ENCODE data around the gene NRXN2. TPM values are rescaled to one million over a fixed set of nuclear protein-coding genes. Genes with fewer than 3 reads are reported as not detected.
A peak's percentile ranks its signal among the peaks of the same experiment; 100 is the strongest.

Gene NRXN2
- polyA plus RNA-seq, 4 donors = 0.45 to 8.9 (median 2.7) TPM

DNA sequence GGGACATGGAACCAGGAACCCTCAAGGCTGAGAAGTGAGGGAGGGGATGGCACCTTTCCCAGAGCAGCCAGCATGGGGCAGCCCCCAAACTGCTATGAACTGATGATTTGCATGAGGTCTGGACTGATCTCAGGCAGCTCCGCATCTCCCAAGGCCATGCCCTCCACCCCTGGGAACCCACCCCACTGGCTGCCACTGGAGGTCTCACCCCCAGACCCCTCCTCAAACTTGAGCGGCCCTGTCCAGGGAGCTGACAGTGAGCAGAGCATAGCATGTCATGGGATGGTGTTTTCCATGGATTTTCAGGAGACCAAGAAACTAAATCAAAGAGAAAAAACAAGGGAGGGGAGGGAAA lies 46.8 kb downstream of the NRXN2 start:
- Histone ChIP-seq H3K4me1 (ENCODE audit: control insufficient read depth in 3 of 3, insufficient read depth in 2 of 3, low read depth in 1 of 3, low read length in 2 of 3) (peaks cover 0 to 16% (median 0%) of the 10 kb centered on the region in 3 donors), H3K36me3 (ENCODE audit: control insufficient read depth in 3 of 3, insufficient read depth in 2 of 3, low read depth in 1 of 3, low read length in 3 of 3) (no peaks in the 10 kb centered on the region), H3K9me3 (ENCODE audit: control insufficient read depth in 2 of 2, insufficient read depth in 1 of 2, low read depth in 1 of 2, low read length in 1 of 2) (no peaks in the 10 kb centered on the region), H3K27me3 (ENCODE audit: control insufficient read depth in 3 of 3, insufficient read depth in 3 of 3, low read length in 3 of 3) (peaks cover 0 to 60% (median 11%) of the 10 kb centered on the region in 3 donors), H3K27ac (ENCODE audit: low read depth in 1 of 3, low read length in 2 of 3) (no peak overlapping the region), H3K4me3 (ENCODE audit: low read depth in 1 of 3, low read length in 3 of 3) (no peak overlapping the region)
- FAIRE-seq (no peak), DNase-seq (no peak)
- WGBS, 3 donors = 61 to 68% (median 63%) methylated on average over 2 of the region's 2 CpGs

DNA sequence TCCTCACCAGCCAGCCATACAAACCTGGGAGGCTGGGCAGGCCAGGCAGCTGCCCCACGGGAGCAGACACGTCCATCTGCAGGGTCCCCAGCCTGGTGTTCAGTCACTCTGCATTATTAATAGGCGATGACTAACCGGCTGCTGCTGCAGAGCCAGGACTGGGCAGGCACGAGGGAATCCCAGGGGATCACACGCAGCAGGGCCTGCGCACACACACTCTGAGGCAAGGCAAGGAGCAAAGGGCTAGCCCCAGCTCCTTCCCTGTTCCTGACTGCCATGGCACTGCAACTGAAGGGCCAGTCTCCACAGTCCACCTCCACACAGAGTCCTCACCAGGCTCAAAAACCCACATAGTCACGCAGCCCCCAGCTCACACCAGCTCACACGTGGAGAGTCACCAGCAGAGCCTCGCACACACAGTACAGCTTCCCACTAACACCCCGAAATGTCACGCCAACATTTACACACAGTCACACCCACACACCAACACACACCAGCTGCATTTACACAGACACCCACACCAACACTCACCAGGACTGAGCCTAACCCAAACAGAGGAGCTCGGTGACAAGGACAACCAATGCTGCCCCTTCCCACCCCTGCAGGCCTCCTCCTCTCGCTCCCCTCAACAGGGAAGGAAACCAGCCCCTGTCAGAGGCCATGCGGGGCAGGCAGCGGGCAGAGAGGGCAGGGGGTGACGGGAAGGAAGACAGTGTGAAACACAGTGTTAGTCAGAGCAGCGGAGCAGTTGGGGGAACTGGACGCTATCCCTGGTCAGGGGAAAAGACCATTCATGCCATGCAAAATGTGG lies 47.3 kb downstream of the NRXN2 start:
- FAIRE-seq (no peak), DNase-seq (peak in 1 of 2 donors; percentile 41)
- WGBS, 3 donors = 53 to 61% (median 58%) methylated on average over 18 to 19 of the region's 19 CpGs
- H3K36me3 ChIP-seq (ENCODE audit: control insufficient read depth in 3 of 3, insufficient read depth in 2 of 3, low read depth in 1 of 3, low read length in 3 of 3) = no peaks in the 10 kb centered on the region
- peaks cover 0 to 59% (median 11%) of the 10 kb centered on the region in 3 donors for H3K27me3 ChIP-seq (ENCODE audit: control insufficient read depth in 3 of 3, insufficient read depth in 3 of 3, low read length in 3 of 3)
- no peaks in the 10 kb centered on the region for H3K9me3 ChIP-seq (ENCODE audit: control insufficient read depth in 2 of 2, insufficient read depth in 1 of 2, low read depth in 1 of 2, low read length in 1 of 2)
- peaks cover 0 to 20% (median 0%) of the 10 kb centered on the region in 3 donors for H3K4me1 ChIP-seq (ENCODE audit: control insufficient read depth in 3 of 3, insufficient read depth in 2 of 3, low read depth in 1 of 3, low read length in 2 of 3)
- no peak overlapping the region for H3K4me3 ChIP-seq (ENCODE audit: low read depth in 1 of 3, low read length in 3 of 3)
- no peak overlapping the region for H3K27ac ChIP-seq (ENCODE audit: low read depth in 1 of 3, low read length in 2 of 3)

DNA sequence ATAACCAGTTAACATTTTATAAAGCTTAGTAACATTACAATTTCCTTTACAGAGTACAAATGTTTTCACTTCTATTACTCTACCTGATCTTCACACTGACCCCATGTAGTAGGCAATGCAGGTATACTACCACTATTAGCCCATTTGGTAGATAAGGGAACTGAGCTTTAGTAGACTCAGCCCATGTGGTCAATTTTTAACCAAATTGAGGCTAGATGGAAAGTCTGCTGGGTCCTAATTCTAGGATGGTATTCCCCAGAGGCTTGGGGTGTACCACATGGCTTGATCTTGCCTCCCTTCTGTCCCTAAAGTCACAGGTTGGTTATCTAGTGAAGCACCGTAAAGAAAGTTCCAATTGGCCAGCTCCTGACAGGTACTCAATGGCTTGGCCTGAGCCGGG lies 48.2 kb downstream of the NRXN2 start:
- H3K36me3 ChIP-seq (ENCODE audit: control insufficient read depth in 3 of 3, insufficient read depth in 2 of 3, low read depth in 1 of 3, low read length in 3 of 3) = no peaks in the 10 kb centered on the region
- 55 to 81% (median 68%) methylated on average over 2 of the region's 2 CpGs for WGBS, 3 donors
- FAIRE-seq (no peak), DNase-seq (peak in 1 of 2 donors; percentile 9)
- peaks cover 0 to 26% (median 2%) of the 10 kb centered on the region in 3 donors for H3K4me1 ChIP-seq (ENCODE audit: control insufficient read depth in 3 of 3, insufficient read depth in 2 of 3, low read depth in 1 of 3, low read length in 2 of 3)
- no peak overlapping the region for H3K27ac ChIP-seq (ENCODE audit: low read depth in 1 of 3, low read length in 2 of 3)
- no peaks in the 10 kb centered on the region for H3K9me3 ChIP-seq (ENCODE audit: control insufficient read depth in 2 of 2, insufficient read depth in 1 of 2, low read depth in 1 of 2, low read length in 1 of 2)
- no peak overlapping the region for H3K4me3 ChIP-seq (ENCODE audit: low read depth in 1 of 3, low read length in 3 of 3)
- peaks cover 0 to 54% (median 11%) of the 10 kb centered on the region in 3 donors for H3K27me3 ChIP-seq (ENCODE audit: control insufficient read depth in 3 of 3, insufficient read depth in 3 of 3, low read length in 3 of 3)

DNA sequence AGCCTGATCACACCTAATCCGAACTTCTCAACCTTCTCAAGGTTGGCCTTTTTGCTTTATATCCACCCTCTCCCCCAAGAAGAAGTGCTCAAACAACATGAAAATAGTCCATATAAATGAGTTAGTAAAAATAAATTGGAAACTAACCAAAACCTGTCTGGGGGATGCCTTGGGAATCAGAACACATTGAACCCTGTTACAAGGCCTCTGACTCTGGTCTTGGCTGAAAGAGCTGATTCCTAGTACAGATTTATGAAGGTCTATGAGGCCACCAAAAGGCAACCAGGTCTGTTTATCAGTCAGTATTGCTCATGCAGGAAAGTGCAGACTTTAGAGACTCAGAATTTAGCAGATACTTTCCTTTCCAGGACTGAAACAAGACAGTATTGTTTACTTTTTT lies 49.7 kb downstream of the NRXN2 start:
- no peak for FAIRE-seq
- WGBS, 3 donors = 65 to 88% (median 82%) methylated on average over 1 of the region's 1 CpG
- no peak for DNase-seq
- Histone ChIP-seq H3K9me3 (ENCODE audit: control insufficient read depth in 2 of 2, insufficient read depth in 1 of 2, low read depth in 1 of 2, low read length in 1 of 2) (no peaks in the 10 kb centered on the region), H3K4me1 (ENCODE audit: control insufficient read depth in 3 of 3, insufficient read depth in 2 of 3, low read depth in 1 of 3, low read length in 2 of 3) (peaks cover 0 to 26% (median 2%) of the 10 kb centered on the region in 3 donors), H3K4me3 (ENCODE audit: low read depth in 1 of 3, low read length in 3 of 3) (no peak overlapping the region), H3K27me3 (ENCODE audit: control insufficient read depth in 3 of 3, insufficient read depth in 3 of 3, low read length in 3 of 3) (peaks cover 0 to 43% (median 11%) of the 10 kb centered on the region in 3 donors), H3K27ac (ENCODE audit: low read depth in 1 of 3, low read length in 2 of 3) (no peak overlapping the region), H3K36me3 (ENCODE audit: control insufficient read depth in 3 of 3, insufficient read depth in 2 of 3, low read depth in 1 of 3, low read length in 3 of 3) (no peaks in the 10 kb centered on the region)

DNA sequence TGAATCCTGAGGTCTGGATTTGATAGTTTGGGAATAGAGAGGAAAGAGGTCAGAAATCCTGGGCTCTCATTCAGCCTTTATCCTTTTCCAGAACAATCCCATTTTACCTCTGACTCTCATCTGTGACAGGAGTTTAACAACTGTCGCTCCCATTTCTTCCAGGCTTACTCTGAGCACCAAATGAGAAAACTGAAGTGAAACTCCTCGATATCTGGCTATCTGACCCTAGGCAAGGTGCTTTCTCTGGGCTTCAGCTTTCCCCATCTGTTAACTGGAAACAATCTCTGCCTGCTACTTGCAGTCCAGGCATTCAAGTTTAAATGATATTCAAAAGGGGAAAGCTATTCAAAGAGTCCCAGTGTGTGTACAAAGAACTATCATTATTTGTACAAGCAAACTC lies 50.1 kb downstream of the NRXN2 start:
- Histone ChIP-seq H3K36me3 (ENCODE audit: control insufficient read depth in 3 of 3, insufficient read depth in 2 of 3, low read depth in 1 of 3, low read length in 3 of 3) (no peaks in the 10 kb centered on the region), H3K27ac (ENCODE audit: low read depth in 1 of 3, low read length in 2 of 3) (no peak overlapping the region), H3K27me3 (ENCODE audit: control insufficient read depth in 3 of 3, insufficient read depth in 3 of 3, low read length in 3 of 3) (peaks cover 0 to 39% (median 11%) of the 10 kb centered on the region in 3 donors), H3K9me3 (ENCODE audit: control insufficient read depth in 2 of 2, insufficient read depth in 1 of 2, low read depth in 1 of 2, low read length in 1 of 2) (no peaks in the 10 kb centered on the region), H3K4me3 (ENCODE audit: low read depth in 1 of 3, low read length in 3 of 3) (no peak overlapping the region), H3K4me1 (ENCODE audit: control insufficient read depth in 3 of 3, insufficient read depth in 2 of 3, low read depth in 1 of 3, low read length in 2 of 3) (peaks cover 0 to 26% (median 2%) of the 10 kb centered on the region in 3 donors)
- FAIRE-seq (no peak), DNase-seq (no peak)
- 70 to 80% (median 78%) methylated on average over 2 of the region's 2 CpGs for WGBS, 3 donors

DNA sequence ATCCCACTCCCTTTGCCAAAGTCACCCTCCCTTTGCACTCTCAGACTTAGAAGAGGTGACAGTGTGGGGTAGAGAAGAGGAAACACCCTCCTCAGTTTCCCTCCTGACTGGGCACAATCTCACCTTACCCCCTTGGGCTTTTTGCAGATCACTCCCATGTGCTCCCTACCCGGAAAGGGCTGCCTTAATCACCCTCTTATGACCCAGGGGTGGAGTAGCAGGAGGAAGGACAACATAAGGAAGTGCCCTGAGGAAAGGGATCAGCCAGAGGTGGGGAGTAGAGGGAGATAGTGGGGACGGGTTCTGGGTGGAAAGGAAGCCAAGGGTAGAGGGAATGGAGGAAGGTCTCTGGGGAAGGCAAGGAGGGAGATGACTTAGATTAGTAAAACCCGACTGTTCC lies 52.0 kb downstream of the NRXN2 start:
- H3K27me3 ChIP-seq (ENCODE audit: control insufficient read depth in 3 of 3, insufficient read depth in 3 of 3, low read length in 3 of 3) = peaks cover 0 to 20% (median 8%) of the 10 kb centered on the region in 3 donors
- H3K9me3 ChIP-seq (ENCODE audit: control insufficient read depth in 2 of 2, insufficient read depth in 1 of 2, low read depth in 1 of 2, low read length in 1 of 2) = no peaks in the 10 kb centered on the region
- peaks cover 0 to 25% (median 2%) of the 10 kb centered on the region in 3 donors for H3K4me1 ChIP-seq (ENCODE audit: control insufficient read depth in 3 of 3, insufficient read depth in 2 of 3, low read depth in 1 of 3, low read length in 2 of 3)
- peak; percentile 36 to 54 for DNase-seq
- WGBS, 3 donors = 12 to 37% (median 24%) methylated on average over 3 of the region's 3 CpGs
- no peak overlapping the region for H3K4me3 ChIP-seq (ENCODE audit: low read depth in 1 of 3, low read length in 3 of 3)
- FAIRE-seq = no peak
- no peaks in the 10 kb centered on the region for H3K36me3 ChIP-seq (ENCODE audit: control insufficient read depth in 3 of 3, insufficient read depth in 2 of 3, low read depth in 1 of 3, low read length in 3 of 3)
- H3K27ac ChIP-seq (ENCODE audit: low read depth in 1 of 3, low read length in 2 of 3) = no peak overlapping the region

DNA sequence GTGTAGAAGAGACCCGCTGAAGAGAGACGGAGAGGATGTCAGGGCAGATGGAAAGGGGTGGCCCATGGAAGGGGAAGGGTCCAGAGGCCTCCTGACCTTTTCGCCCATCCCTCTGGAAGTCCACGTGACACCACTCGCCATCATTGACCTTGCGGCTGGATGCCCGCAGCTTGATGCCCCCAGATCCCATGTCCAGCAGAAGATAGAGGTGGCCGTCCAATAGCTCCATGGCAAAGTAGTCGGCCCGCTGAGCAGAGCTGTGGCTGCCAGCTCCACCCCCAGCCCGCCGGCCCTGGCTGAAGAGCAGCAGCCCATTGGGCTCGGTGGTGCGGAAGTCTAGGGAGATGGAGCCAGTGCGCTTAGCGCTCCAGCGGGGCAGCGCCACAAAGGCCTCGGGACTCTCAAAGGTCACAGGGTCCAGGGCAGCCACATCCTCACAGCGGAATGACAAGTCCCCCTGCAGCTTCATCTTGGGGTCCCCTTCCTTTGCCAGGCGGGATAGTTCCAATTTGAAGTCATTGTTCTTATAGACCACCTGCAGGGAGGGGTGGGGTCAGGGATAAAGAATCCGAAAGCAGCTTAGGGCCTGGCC lies 55.7 kb downstream of the NRXN2 start:
- 90 to 92% (median 91%) methylated on average over 21 to 22 of the region's 22 CpGs for WGBS, 3 donors
- Histone ChIP-seq H3K36me3 (ENCODE audit: control insufficient read depth in 3 of 3, insufficient read depth in 2 of 3, low read depth in 1 of 3, low read length in 3 of 3) (no peaks in the 10 kb centered on the region), H3K27ac (ENCODE audit: low read depth in 1 of 3, low read length in 2 of 3) (no peak overlapping the region), H3K9me3 (ENCODE audit: control insufficient read depth in 2 of 2, insufficient read depth in 1 of 2, low read depth in 1 of 2, low read length in 1 of 2) (no peaks in the 10 kb centered on the region), H3K4me3 (ENCODE audit: low read depth in 1 of 3, low read length in 3 of 3) (no peak overlapping the region), H3K4me1 (ENCODE audit: control insufficient read depth in 3 of 3, insufficient read depth in 2 of 3, low read depth in 1 of 3, low read length in 2 of 3) (peaks cover 0 to 9% (median 2%) of the 10 kb centered on the region in 3 donors), H3K27me3 (ENCODE audit: control insufficient read depth in 3 of 3, insufficient read depth in 3 of 3, low read length in 3 of 3) (peaks cover 0 to 7% (median 0%) of the 10 kb centered on the region in 3 donors)
- FAIRE-seq = no peak
- no peak for DNase-seq

DNA sequence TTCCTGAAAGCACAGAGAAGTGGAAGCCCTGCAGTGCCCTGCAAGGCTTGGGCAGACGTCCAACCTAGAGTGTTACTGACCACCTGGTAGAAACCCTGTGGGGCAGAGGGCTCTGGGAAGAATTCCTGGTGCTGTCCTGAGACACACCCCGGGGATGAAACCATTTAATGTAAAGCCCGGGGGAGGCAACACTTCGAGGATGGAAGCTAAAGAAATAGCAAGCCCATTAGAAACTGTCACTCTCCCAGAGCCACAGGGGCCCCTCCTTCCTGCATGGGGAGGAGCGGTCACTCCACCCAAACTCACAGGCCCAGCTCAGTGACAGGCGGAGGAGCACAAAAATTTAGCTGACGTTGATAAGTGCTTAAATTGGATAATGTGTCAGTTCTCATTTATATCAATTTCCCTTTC lies 57.6 kb downstream of the NRXN2 start:
- Histone ChIP-seq H3K36me3 (ENCODE audit: control insufficient read depth in 3 of 3, insufficient read depth in 2 of 3, low read depth in 1 of 3, low read length in 3 of 3) (no peaks in the 10 kb centered on the region), H3K4me3 (ENCODE audit: low read depth in 1 of 3, low read length in 3 of 3) (no peak overlapping the region), H3K27me3 (ENCODE audit: control insufficient read depth in 3 of 3, insufficient read depth in 3 of 3, low read length in 3 of 3) (peaks cover 0 to 2% (median 0%) of the 10 kb centered on the region in 3 donors), H3K27ac (ENCODE audit: low read depth in 1 of 3, low read length in 2 of 3) (no peak overlapping the region), H3K9me3 (ENCODE audit: control insufficient read depth in 2 of 2, insufficient read depth in 1 of 2, low read depth in 1 of 2, low read length in 1 of 2) (no peaks in the 10 kb centered on the region), H3K4me1 (ENCODE audit: control insufficient read depth in 3 of 3, insufficient read depth in 2 of 3, low read depth in 1 of 3, low read length in 2 of 3) (peaks cover 0 to 4% (median 2%) of the 10 kb centered on the region in 3 donors)
- DNase-seq (no peak), FAIRE-seq (no peak)
- WGBS, 3 donors = 46 to 49% (median 47%) methylated on average over 7 of the region's 7 CpGs
